HUES48 (cell line): ENCODE measurements around the gene TAS2R16.

Experiments
- H3K27ac ChIP-seq: one replicate; pipeline ENCODE4 v1.7.0; 2013; ENCODE audit warnings: low read depth, low read length, inconsistent platforms
- H3K27me3 ChIP-seq: 2 replicates; pipeline ENCODE4 v1.6.1; 2013; ENCODE audit warnings: mild to moderate bottlenecking, low read length; ENCODE audit not compliant: control insufficient read depth, insufficient read depth
- H3K36me3 ChIP-seq: 2 replicates; pipeline ENCODE4 v1.6.1; 2013; ENCODE audit warnings: low read length; ENCODE audit not compliant: control insufficient read depth, insufficient read depth
- H3K4me1 ChIP-seq: 2 replicates; pipeline ENCODE4 v1.6.1; 2013; ENCODE audit warnings: mild to moderate bottlenecking, low read length; ENCODE audit not compliant: control insufficient read depth, insufficient read depth
- H3K4me3 ChIP-seq: 2 replicates; pipeline ENCODE4 v1.5.1; 2013; ENCODE audit warnings: mild to moderate bottlenecking, low read depth, low read length
- H3K9ac ChIP-seq: 2 replicates; pipeline ENCODE4 v1.6.1; 2013; ENCODE audit warnings: mild to moderate bottlenecking, low read depth, low read length, moderate library complexity
- H3K9me3 ChIP-seq: 2 replicates; pipeline ENCODE4 v1.6.1; 2013; ENCODE audit warnings: low read length; ENCODE audit not compliant: control insufficient read depth, insufficient read depth

TAS2R16 gene, protein sequence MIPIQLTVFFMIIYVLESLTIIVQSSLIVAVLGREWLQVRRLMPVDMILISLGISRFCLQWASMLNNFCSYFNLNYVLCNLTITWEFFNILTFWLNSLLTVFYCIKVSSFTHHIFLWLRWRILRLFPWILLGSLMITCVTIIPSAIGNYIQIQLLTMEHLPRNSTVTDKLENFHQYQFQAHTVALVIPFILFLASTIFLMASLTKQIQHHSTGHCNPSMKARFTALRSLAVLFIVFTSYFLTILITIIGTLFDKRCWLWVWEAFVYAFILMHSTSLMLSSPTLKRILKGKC

DNA sequence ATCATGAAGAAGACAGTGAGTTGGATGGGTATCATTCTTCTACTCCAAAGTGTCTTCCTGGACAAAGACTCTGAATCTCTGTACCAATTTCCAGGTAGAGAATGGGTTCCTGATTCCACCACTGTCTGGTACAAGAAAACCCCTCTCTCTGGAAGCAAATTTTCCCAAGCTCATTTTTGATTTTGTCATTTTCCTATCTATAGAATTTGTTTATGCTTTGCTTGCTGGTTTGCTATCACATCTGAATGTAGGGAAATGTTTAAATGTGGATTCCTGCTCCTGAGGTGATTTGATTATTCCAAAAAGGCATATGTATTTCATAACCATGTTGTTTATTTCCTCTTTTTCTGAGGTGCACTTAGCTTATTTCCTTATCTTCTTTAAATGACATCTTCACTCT lies at the start of gene TAS2R16:
TSS of gene TAS2R16 (minus strand) at position 101 of the 400 bp plus-strand sequence. CDS start at position 35, 66 bp downstream.
- Histone ChIP-seq H3K27me3 (no peaks in the 10 kb centered on the region), H3K4me3 (no peak within 1 kb of the TSS), H3K36me3 (no peaks in the 10 kb centered on the region), H3K4me1 (no peaks in the 10 kb centered on the region), H3K9ac (no peak within 1 kb of the TSS), H3K27ac (no peak within 1 kb of the TSS), H3K9me3 (no peaks in the 10 kb centered on the region)

- no peak overlapping the region for H3K27ac ChIP-seq
Observed at GRCh38 chr7:123043642-123044041, 48.1 kb upstream of the TAS2R16 start.

DNA sequence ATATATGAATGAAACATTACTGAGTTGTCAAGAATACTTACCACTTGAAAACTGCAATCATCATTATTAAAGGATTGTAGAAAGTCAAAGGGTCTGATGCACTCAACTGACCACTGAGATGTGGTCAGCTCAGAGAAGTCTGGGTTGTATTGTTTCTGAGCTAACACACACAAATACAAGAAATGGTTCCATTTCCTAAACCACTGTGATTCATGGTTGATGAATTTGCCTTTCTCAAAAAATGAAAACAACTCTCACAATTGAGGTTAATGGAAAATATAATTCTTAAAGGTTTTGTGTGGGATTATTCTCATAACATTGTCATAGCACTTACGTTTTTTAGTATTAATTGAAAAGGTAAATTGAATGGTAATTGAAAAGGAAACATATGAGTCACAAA lies 45.6 kb upstream of the TAS2R16 start:
- H3K9me3 ChIP-seq, result no peaks in the 10 kb centered on the region
- peaks cover 10% of the 10 kb centered on the region for H3K4me1 ChIP-seq
- no peaks in the 10 kb centered on the region for H3K27me3 ChIP-seq
- H3K27ac ChIP-seq, result no peak overlapping the region
- H3K9ac ChIP-seq, result no peak overlapping the region
- H3K4me3 ChIP-seq, result no peak overlapping the region
- H3K36me3 ChIP-seq, result no peaks in the 10 kb centered on the region

More at GRCh38 chr7:123043642-123044041, 48.1 kb upstream of the TAS2R16 start:
- H3K4me3 ChIP-seq, result no peak overlapping the region
- peaks cover 10% of the 10 kb centered on the region for H3K4me1 ChIP-seq
- H3K9me3 ChIP-seq, result peaks cover 6% of the 10 kb centered on the region; the same call in 1 of the 2 replicates
- H3K27me3 ChIP-seq, result no peaks in the 10 kb centered on the region
- H3K36me3 ChIP-seq, result no peaks in the 10 kb centered on the region
- H3K9ac ChIP-seq, result no peak overlapping the region

DNA sequence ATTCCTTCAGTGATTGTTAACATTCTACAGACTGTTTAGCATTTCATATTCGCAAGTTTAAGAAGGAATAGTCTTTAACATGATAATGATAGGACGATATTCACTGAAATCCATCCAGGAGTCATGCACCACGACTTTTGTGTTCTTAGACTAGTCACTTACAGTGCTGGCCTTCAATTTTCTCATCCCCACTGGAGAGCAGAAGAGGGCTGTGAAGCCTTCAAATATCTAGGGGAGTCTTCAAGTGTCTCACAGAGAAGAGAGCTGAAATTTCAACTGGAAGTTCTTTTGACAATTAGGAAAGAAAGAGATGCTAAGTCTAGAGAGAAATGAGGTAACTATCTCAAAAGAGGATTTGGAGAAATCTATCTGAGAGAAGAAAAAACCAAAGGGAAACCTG lies 43.8 kb upstream of the TAS2R16 start:
- no peaks in the 10 kb centered on the region for H3K27me3 ChIP-seq
- H3K4me3 ChIP-seq, result no peak overlapping the region
- peaks cover 10% of the 10 kb centered on the region for H3K4me1 ChIP-seq
- no peaks in the 10 kb centered on the region for H3K36me3 ChIP-seq
- no peak overlapping the region for H3K27ac ChIP-seq
- H3K9me3 ChIP-seq, result no peaks in the 10 kb centered on the region
- H3K9ac ChIP-seq, result no peak overlapping the region

DNA sequence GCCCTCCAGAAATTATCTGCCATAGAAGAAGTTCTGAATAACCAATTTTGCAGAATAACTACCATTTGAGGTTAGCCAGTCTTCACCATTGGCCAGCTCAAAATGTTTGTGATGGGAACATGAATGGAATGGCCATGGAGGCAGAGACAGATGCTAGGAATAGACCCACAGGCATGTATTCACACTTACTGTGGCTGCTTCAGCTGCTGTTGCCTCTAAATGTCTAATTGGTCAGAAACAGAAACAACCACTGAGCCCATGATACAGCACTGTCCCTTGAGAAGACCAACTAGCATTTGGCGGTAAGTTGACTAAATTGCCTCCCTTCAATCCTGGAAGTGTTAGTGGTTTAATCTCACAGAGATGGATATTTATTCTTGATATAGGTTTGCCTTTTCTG lies 38.6 kb upstream of the TAS2R16 start:
- Histone ChIP-seq H3K27ac (no peak overlapping the region), H3K27me3 (no peaks in the 10 kb centered on the region), H3K9ac (no peak overlapping the region), H3K4me3 (no peak overlapping the region), H3K9me3 (no peaks in the 10 kb centered on the region), H3K36me3 (no peaks in the 10 kb centered on the region), H3K4me1 (peaks cover 5% of the 10 kb centered on the region)

- Histone ChIP-seq H3K9me3 (no peaks in the 10 kb centered on the region), H3K4me3 (no peak overlapping the region), H3K27me3 (no peaks in the 10 kb centered on the region), H3K9ac (no peak overlapping the region), H3K4me1 (no peaks in the 10 kb centered on the region), H3K36me3 (no peaks in the 10 kb centered on the region), H3K27ac (no peak overlapping the region)
Observed at GRCh38 chr7:123030631-123031030, 35.1 kb upstream of the TAS2R16 start.

DNA sequence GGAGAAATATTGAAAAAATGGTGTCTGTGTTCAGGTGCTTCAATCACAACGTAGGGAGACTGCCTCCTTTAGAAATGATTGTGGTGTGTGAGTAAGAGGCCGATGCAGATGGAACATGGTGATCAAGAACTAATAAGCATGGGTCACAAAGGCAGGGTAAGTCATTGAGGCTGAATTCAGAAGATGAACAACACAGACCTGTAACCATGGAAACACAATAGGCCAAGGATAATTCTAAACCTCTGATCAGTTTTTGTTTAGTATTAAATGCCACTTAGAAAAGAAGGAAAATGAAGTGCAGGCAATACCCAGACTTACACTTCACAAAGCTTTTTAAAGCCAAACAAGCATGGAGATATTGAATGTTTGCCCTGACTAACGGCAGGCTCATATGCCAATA lies 32.8 kb upstream of the TAS2R16 start:
- Histone ChIP-seq H3K4me1 (no peaks in the 10 kb centered on the region), H3K36me3 (no peaks in the 10 kb centered on the region), H3K27me3 (no peaks in the 10 kb centered on the region), H3K9ac (no peak overlapping the region), H3K9me3 (no peaks in the 10 kb centered on the region), H3K27ac (no peak overlapping the region), H3K4me3 (no peak overlapping the region)

DNA sequence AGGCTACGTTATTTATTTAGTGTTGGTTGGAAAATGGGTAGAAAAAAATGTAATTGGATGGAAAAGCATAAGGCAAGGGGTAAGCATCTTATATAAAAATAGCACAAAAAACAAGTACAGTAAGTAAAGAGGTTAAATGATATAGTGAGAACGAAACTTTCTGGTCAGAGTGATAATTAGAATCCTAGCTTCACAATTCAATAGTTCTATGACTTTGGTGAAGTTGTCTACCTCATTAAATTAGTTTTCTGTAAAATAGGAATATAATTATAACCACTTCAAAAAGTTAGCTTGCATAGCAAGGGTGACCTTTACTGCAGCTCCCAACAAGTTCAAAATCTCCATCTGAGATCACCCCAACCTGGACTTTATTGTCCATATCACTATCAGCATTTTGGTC lies 30.8 kb upstream of the TAS2R16 start:
- Histone ChIP-seq H3K4me1 (no peaks in the 10 kb centered on the region), H3K9ac (no peak overlapping the region)

GRCh38 chr7:123024989-123025758 lies 29.7 kb upstream of the TAS2R16 start:
- Histone ChIP-seq H3K36me3 (no peaks in the 10 kb centered on the region), H3K9ac (no peak overlapping the region), H3K4me3 (no peak overlapping the region), H3K4me1 (no peaks in the 10 kb centered on the region), H3K9me3 (no peaks in the 10 kb centered on the region), H3K27ac (no peak overlapping the region), H3K27me3 (no peaks in the 10 kb centered on the region)

More for the DNA sequence above, 30.8 kb upstream of the TAS2R16 start:
- no peaks in the 10 kb centered on the region for H3K27me3 ChIP-seq
- H3K36me3 ChIP-seq, result no peaks in the 10 kb centered on the region
- no peaks in the 10 kb centered on the region for H3K9me3 ChIP-seq
- H3K27ac ChIP-seq, result no peak overlapping the region
- no peak overlapping the region for H3K4me3 ChIP-seq

- Histone ChIP-seq H3K9me3 (no peaks in the 10 kb centered on the region), H3K27me3 (no peaks in the 10 kb centered on the region), H3K9ac (no peak overlapping the region), H3K36me3 (no peaks in the 10 kb centered on the region), H3K4me1 (no peaks in the 10 kb centered on the region), H3K4me3 (no peak overlapping the region), H3K27ac (no peak overlapping the region)
Observed at GRCh38 chr7:123023126-123023525, 27.6 kb upstream of the TAS2R16 start.

DNA sequence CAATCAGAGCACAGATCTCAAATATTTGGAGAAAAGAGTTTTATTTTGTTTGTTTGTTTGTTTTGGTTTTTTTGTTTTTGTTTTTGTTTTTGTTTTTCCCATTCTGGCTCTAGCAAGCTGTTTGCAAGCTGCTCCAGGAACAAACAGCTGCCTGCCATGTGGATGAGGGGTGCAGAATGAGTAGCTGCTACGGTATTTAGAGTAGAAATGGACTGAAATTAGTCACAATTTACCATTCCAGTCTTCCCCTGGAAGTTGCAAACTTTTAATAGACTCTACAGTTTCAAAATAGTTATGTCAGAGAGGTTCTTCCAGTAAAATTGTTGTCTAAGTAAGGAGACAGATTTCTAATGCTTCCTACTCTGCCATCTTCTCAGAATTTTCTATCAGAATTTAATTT lies 27.1 kb upstream of the TAS2R16 start:
- Histone ChIP-seq H3K27me3 (no peaks in the 10 kb centered on the region), H3K9ac (no peak overlapping the region), H3K9me3 (no peaks in the 10 kb centered on the region), H3K4me1 (no peaks in the 10 kb centered on the region), H3K36me3 (no peaks in the 10 kb centered on the region), H3K27ac (no peak overlapping the region), H3K4me3 (no peak overlapping the region)
